Ishikawa (cell line): ENCODE results near the gene ZBTB48.

Experiments used
- CEBPB ChIP-seq: IDR thresholded peaks from 2 replicates; pipeline ENCODE4 v1.6.1; 2012
- CREB1 ChIP-seq: IDR thresholded peaks from 2 replicates; pipeline ENCODE4 v1.6.1; 2012; ENCODE audit warnings: low read depth
- EGR1 ChIP-seq: IDR thresholded peaks from 2 replicates; pipeline ENCODE4 v1.6.1; 2012
- EP300 ChIP-seq: IDR thresholded peaks from 2 replicates; pipeline ENCODE4 v1.6.1; 2012; ENCODE audit warnings: borderline replicate concordance
- FOXM1 ChIP-seq: IDR thresholded peaks from 2 replicates; pipeline ENCODE4 v1.6.1; 2012; ENCODE audit warnings: low read depth, borderline replicate concordance
- MAX ChIP-seq: IDR thresholded peaks from 2 replicates; pipeline ENCODE4 v1.6.1; 2012
- NFIC ChIP-seq: IDR thresholded peaks from 2 replicates; pipeline ENCODE4 v1.6.1; 2012
- RAD21 ChIP-seq: IDR thresholded peaks from 2 replicates; pipeline ENCODE4 v1.6.1; 2012; ENCODE audit warnings: low read depth
- REST ChIP-seq: IDR thresholded peaks from 2 replicates; pipeline ENCODE4 v1.6.1; 2012; ENCODE audit warnings: low read depth, mild to moderate bottlenecking
- TAF1 ChIP-seq: IDR thresholded peaks from 2 replicates; pipeline ENCODE4 v1.6.1; 2012; ENCODE audit warnings: low read depth, mild to moderate bottlenecking
- TCF12 ChIP-seq: IDR thresholded peaks from 2 replicates; pipeline ENCODE4 v1.6.1; 2012; ENCODE audit warnings: low read depth
- TEAD4 ChIP-seq: IDR thresholded peaks from 2 replicates; pipeline ENCODE4 v1.6.1; 2012
- USF1 ChIP-seq: IDR thresholded peaks from 2 replicates; pipeline ENCODE4 v1.6.1; 2012
- YY1 ChIP-seq: IDR thresholded peaks from 2 replicates; pipeline ENCODE4 v1.6.1; 2012; ENCODE audit warnings: low read depth
- ZBTB7A ChIP-seq: IDR thresholded peaks from 2 replicates; pipeline ENCODE4 v1.6.1; 2012; ENCODE audit warnings: low read depth

The ZBTB48 gene

GRCh38 chr1:6580593-6581409 is 1.0 kb downstream of the ZBTB48 start:
- TF ChIP-seq EP300: no peak
- no peak for TF ChIP-seq TCF12
- TF ChIP-seq FOXM1: no peak
- no peak; the same call in 1 of the 2 replicates for TF ChIP-seq REST
- TF ChIP-seq TAF1: no peak
- no peak for TF ChIP-seq ZBTB7A
- no peak for TF ChIP-seq YY1
- TF ChIP-seq EGR1: no peak
- no peak for TF ChIP-seq CEBPB
- TF ChIP-seq MAX: no peak
- no peak for TF ChIP-seq NFIC
- TF ChIP-seq CREB1: no peak
- no peak for TF ChIP-seq RAD21
- TF ChIP-seq USF1: no peak
- TF ChIP-seq TEAD4: no peak

- TF ChIP-seq USF1: no peak
- TF ChIP-seq NFIC: no peak
- no peak for TF ChIP-seq CREB1
- TF ChIP-seq EGR1: no peak
- TF ChIP-seq TAF1: no peak
- TF ChIP-seq FOXM1: no peak
- no peak for TF ChIP-seq RAD21
- TF ChIP-seq ZBTB7A: no peak
- TF ChIP-seq CEBPB: no peak
- TF ChIP-seq MAX: no peak
- no peak for TF ChIP-seq REST
- TF ChIP-seq TEAD4: no peak
- TF ChIP-seq TCF12: no peak
- TF ChIP-seq YY1: no peak
- TF ChIP-seq EP300: no peak
Measured at GRCh38 chr1:6581561-6582305, 1.9 kb downstream of the ZBTB48 start.

- TF ChIP-seq YY1 (no peak), REST (no peak), USF1 (no peak), TEAD4 (no peak), CREB1 (no peak), MAX (no peak), TAF1 (no peak), FOXM1 (no peak), ZBTB7A (no peak), CEBPB (no peak), EP300 (no peak), TCF12 (no peak), NFIC (no peak), RAD21 (no peak), EGR1 (no peak)
Measured at GRCh38 chr1:6582370-6582769, 2.6 kb downstream of the ZBTB48 start.
